Measurements from ENCODE around the gene MYBPHL.
"Not testable (repeated sequence)": the region's sequence is repeated elsewhere in the genome, so short reads cannot be mapped to it uniquely, and the experiment has no call there.

Gene MYBPHL, protein sequence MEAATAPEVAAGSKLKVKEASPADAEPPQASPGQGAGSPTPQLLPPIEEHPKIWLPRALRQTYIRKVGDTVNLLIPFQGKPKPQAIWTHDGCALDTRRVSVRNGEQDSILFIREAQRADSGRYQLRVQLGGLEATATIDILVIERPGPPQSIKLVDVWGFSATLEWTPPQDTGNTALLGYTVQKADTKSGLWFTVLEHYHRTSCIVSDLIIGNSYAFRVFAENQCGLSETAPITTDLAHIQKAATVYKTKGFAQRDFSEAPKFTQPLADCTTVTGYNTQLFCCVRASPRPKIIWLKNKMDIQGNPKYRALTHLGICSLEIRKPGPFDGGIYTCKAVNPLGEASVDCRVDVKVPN

DNA sequence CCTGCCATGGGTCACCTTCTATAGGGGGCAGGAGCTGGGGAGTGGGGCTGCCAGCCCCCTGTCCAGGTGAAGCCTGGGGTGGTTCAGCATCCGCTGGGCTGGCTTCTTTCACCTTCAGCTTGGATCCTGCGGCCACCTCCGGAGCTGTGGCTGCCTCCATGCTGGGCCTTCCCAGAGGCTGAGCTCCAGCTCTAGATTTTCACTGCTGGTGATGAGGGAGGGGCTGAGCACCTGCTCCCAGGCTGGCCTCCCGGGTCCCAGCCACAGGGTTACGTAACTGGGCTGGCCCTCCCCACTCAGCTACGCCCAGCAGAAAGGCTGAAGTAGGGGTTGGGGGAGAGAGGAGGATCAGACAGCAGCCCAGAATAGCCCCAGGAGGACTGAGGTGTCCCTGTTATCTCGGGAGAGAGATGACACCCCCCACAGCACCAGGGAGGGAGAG is at the start of gene MYBPHL:
Gene MYBPHL, minus strand, starts transcription at position 180 of the 442 bp plus-strand sequence. Its CDS starts 20 bp downstream, at position 160.
- no peak for DNase-seq

DNA sequence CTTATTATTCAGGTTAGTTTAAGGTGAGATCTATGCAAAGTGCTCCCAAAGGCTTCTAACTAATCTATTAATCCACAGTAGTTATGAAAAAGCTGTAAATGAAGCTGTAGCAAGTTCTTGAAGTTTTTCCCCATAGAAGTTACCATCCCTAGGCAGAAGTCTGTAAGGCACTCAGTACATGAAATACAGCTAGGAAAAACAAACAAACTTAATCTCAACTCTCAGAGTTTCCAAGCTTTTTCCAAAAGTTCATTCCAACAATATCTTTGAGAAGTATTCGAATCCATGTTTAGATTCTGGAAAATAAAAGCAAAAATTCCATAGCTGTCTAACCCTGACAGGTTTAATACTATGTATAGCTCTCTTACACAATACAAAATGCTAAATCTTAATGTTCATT is 49.7 kb upstream of the MYBPHL start:
- DNase-seq, result no peak

DNA sequence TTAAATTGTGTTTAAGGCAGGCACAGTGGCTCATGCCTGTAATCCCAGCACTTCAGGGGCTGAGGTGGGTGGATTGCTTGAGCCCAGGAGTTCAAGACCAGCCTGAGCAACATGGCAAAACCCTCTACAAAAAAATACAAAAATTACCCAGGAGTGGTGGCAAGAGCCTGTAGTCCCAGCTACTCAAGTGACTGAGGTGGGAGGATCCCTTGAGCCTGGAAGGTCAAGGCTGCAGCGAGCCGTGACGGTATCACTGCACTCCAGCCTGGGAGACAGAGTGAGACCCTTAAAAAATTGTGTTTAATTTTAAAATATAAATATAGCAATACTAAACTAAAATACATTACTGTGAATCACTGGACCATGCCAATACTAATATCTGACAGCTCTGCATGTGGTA is 48.1 kb upstream of the MYBPHL start:
- DNase-seq, result no peak

DNA sequence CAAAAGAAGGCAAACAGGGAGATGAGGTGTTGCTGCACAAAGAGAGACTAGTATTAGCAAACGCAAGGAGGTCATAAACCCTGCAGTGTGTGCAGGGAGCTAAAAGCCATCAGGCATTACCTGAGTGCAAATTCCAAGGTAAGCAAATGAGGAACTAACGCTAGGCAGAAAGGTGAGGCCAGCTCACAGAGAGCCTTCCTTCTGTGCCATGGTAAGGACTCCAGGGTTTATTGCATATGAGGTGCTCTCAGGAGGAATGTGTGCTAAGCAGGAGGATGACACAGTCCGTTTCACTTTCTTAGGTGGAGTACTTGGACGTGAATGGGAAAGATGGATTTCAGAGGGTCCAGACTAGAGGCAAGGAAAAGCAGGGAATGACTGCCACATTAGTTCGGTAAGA is 44.6 kb upstream of the MYBPHL start:
- DNase-seq, result no peak

DNA sequence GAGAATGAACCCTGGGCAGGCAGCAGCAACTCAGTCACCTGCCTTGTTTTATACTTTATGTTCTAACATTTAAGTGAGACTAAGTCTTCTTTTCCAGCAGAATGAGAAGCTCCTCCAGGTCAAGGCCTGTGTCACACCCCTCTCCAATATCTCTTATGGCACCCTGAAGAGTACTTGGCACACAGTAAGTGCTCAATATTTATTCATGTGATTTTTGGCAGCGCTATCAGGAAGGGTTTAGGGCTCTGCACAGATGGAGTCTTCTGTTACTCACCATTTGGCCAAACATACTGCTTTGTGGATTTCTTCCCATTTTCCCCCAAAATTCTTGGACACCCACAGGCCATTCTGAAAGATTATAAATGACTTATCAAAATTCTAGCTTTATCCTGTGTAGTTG is 43.8 kb upstream of the MYBPHL start:
- DNase-seq, result no peak

DNA sequence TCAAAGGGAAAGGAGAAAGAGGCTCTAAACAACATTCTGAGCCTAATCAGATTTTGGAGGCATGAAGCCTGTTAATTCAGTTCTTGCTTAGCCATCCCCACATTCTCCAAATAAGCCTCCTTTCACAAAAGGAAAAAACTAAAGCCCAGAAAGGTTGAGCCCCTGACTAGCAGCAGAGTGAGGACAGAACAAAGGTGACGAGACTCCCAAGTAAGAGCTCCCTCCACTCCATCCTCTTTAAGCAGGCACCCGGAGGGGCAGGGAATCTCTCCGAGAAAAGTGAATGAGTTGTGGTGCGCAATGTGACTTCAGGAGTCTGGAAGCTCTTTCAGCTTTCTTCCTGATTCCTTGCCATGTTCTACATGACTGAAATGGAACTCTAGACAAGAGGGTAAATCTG is 43.4 kb upstream of the MYBPHL start:
- DNase-seq, result no peak

DNA sequence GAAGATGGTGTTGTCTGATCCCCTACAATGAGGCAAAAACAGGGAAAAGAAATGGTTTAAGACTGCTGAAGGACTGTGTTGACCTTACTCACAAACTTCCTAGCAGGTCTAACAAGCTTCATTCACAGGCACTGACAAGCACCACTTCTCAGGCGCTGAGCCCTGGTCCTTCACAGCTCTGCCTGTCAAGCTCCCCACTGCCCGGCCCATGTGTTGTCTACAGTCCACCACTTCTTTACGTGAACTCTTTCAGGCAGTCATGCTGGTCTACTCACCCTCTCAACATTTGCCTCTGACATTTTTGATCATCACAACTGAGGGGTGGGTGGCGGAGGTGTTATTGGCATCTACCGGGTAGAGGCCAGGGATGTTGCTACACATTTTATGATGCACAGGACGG is 40.7 kb upstream of the MYBPHL start:
- no peak for DNase-seq

DNA sequence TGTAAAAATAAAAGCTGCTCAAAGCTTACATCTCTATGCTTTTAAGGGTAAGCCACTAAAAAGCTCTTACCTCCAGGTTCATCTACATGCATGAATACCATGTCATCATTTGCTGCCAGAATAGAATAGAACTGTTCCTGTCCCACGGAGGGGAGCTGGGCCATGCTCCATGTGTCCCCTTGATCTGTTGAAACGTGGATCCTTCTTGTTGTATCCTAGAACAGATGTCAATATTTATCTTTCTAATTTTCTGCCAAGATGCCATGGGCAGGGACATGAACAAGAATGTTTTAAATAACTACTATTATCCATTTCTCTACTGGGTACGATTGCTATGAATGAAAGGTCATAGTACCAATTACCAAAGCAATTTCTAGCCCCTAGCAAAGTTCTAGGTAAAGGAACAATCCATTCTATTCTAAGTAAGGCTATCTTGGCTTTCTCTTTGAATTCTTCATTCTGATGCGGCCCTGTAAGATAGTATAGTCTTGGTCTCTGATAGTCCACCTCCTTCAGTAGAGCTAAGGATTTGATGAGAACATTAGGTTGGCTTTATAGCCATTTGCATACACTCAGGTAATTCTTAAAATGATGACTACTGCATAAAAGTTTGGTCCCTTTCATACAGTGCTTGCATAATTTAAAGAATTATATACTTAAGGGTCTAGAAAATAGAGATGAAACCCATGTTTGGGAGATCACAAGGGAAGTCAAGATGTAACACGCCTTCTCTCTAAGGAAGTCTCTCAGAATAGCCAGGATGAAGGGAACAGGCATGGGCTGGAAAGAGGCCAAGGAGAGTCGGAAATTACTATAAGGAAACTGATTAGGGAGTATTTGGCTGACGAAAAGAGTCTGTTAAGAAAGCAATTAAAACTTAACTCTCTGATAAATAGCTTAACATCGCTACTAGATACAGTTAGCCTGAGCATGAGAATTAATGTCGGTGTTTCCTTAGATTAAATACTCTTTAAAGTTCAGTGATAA is 35.4 kb upstream of the MYBPHL start:
- no peak for DNase-seq

DNA sequence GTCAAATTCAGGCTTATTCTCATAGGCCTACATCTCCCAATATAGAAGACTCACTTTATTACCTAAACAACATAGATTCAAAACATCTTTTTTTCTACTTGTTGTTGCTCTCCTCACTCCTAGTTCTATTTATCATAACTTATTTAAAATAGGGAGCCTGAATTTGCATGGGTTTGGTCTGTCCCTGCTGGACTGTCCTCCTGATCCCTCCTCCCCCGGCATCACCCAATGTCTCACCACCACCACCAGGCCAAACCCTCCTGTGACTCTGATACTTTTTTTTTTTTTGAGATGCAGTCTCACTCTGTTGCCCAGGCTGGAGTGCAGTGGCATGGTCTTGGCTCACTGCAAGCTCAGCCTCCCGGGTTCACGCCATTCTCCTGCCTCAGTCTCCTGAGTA is 31.8 kb upstream of the MYBPHL start:
- DNase-seq, result no peak

DNA sequence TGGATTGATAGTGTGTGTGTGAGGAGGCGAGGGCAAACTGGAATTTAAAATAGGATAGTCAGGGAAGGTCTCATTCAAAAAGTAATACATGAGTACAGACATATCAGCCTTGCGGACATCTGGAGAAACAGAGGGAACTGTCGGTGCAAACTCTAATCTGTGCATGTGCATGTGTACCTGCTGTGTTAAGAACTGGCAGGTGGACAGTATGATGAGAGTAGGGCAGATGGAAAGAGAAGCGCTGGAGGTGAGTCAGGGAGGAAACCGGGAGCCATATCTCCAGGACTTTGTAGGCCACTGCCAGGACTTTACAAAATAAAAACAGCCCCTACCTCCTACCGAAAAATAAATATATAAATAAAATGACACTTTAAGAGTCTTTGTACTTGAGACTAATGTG is 31.3 kb upstream of the MYBPHL start:
- no peak for DNase-seq

DNA sequence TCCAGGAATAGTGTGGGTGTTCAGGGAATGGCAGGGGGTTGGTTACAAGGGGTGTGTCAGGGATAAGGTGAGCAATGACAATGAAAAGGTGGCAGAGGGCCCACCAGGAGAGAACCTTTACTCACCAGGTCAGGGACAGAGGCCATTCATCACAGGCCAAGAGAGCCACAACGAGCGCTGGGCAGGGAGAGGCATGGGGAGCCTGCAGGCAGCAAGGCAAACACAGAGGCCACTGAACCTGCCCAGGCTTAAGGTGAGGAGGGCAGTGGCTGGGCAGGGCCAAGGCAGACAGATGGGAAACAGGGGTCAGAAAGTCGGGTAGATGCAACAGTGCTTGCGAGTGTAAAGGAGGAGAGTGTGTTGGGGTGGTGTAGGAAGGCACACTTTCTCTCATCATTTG is 28.3 kb upstream of the MYBPHL start:
- no peak for DNase-seq

DNA sequence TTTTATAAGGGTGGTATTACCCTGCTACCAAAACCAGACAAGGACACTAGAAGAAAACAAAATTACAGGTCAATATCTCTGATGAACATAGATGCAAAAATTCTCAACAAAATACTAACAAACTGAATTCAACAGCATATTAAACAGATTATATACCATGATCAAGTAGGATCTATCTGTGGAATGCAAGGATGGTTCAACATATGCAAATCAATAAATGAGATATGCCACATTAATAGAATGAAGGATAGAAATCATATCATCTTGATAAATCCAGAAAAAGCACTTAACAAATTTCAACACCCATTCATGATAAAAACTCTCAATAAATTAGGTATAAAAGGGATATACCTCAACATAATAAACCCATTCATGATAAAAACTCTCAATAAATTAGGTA is 24.3 kb upstream of the MYBPHL start:
- DNase-seq, result no peak

DNA sequence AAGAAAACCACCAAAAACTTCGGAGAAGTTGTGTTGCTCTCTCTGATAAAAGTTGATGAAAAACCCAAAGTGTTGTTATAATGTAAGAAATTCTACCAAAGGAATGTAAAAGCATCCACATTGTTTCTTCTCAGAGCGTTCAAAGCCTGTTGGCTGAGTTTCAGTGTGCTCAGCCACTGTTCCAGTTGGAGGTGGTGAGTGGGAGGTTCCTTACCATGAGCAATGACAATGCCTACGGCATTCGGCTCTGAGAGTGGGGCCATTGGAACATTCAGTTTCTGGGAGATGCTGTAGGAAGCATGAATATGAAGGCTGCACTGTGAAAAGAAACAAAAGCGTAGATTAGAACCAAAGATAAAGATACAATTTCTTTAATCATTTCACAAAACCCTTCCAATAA is 20.5 kb upstream of the MYBPHL start:
- DNase-seq, result no peak

DNA sequence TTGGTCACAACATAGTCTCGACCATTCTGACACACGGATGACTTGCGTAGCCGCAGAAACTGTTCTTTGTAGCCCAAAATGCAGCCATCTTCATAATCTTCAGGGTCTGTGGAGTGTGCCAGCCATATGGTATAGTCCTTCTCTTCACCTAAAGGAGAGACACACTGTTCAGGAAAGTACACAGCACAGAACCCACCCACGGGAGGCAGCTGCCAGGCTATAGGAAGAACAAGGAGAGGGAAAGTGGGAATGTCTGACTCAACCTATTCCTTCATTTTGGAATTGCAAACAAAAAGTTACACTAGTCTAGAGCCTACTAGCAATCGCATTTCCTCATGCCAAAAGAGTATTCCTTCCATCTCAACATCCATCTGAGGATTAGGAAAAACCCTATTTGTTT is 16.2 kb upstream of the MYBPHL start:
- DNase-seq, result no peak

DNA sequence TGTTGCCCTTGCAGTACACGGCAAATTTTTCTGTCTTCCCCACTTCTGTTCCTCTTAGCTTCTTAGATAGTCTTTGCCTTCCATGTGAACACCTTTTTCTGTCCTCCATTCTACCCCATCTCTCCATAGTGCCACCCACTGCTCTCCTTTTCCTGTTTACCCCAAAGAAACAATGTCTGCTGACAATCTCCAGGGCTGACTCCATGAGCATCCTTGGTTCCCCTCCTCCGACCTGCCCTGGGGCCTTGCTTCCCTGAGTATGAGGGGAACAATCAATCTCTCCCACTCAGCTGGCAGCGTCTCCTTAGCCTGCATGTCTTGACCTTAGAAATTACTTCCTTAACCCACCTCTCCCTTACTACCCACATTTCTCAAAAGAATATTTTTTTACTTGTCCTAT is 12.3 kb upstream of the MYBPHL start:
- no peak for DNase-seq

DNA sequence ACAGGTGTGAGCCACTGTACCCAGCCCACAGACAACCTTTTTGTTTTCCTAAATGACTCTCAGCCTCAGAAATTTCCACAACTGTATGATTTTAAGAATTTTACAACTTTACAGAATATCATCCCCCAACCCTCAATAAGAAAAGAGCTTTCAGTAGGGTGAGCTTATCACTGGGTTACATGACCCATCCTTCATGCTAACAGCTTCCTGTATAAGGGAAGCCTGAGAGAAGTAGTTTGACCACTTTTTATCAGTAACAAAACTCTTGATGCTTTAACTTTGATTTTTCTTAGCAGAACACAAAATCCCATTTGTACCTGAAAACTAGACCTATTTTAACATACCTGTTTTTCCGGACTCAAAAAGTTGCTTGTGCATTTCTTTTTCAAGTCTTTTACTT is 9.7 kb upstream of the MYBPHL start:
- DNase-seq, result no peak

DNA sequence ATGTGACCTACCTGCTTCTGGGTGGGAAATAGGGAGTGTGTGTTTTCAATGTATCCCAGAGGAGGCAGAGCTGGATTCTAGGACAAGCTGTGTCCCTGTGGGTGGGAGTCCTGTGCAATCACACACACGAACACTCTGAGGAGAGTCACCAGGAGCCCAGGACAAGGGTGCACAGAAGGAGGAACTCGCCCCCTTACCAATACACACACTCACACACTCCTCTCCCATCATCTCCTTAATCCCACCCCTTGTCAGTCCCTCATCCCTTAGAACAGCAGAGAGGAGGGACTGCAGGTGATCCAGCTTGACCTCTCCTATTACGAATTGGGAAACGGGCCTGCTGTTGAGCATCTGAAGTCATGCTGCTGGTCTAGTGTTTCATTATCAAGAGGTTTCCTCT is 8.5 kb upstream of the MYBPHL start:
- DNase-seq, result no peak

DNA sequence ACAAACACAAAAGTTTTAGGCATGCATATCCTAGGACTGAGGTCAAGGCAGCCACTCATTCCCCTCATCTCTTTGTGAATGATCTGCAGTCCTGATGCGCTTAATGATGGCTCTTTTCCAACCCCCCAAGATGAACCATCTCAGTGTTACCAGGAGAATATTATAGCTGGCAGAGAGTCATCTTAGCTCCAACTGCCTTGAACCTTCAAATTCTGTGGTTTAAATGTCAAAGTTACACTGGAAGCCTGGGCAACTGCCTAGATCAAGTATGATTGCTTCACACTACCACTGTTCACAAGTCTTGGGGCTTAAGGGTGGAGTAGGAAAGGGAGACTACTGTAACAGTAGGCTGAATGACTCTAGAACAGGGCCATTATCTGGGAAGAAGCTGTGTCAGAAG is 8.0 kb upstream of the MYBPHL start:
- DNase-seq, result no peak

DNA sequence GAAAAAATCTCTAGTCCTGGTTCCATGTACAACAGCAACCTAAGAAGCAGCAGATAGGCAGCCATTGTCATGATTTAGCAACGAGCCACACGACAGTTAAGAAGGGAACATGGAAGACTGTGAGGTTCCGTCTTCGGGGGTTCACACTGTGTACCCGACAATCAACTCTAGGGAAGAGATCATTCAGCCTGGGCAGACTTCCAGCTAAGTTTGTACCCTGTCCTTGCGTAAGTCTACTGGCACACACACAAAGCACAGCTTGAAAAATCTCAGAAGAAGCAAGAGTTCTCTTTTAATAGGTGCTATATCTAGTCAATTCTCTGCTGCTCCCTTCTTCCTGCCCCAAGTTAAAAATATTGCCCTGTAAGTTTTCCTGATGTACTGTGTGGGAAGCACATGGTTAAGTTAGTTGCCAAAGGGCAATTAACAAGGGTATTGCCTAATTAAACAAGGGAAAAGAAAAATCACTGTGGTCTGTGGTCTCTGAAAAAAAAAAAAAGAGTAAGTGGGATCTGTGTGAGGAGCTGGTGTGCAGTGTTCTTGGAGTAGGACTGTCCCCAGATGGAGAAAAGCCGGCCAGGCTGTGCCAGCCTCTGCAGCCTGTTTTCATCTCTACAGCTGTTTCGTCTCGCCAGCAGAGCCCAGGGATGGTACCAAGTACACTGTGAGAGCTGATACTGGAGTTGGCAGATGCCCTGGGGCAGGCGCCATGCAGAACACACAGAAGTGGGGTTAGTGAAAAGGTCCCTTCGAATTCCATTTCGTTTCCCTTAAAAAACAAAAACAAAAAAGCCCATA is 6.4 kb upstream of the MYBPHL start:
- no peak for DNase-seq

DNA sequence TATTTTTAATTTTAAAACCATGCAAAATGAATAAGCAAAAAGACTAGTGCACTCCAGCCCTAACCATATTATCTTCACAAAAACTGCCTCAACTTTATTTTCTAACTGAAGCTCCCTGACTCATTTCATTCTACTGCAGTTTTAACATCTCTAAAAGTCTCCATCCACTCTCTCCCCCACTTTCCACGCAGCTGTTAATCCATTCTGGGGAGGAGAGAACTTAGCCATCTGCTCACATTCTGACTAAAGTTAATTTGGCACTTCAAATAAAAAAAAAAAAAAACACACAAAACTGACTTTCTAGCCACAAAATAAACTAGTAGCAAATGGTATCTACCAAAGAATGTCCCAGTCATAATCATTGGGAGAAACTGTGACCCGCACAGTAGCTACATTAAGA is 5.4 kb upstream of the MYBPHL start:
- no peak for DNase-seq

DNA sequence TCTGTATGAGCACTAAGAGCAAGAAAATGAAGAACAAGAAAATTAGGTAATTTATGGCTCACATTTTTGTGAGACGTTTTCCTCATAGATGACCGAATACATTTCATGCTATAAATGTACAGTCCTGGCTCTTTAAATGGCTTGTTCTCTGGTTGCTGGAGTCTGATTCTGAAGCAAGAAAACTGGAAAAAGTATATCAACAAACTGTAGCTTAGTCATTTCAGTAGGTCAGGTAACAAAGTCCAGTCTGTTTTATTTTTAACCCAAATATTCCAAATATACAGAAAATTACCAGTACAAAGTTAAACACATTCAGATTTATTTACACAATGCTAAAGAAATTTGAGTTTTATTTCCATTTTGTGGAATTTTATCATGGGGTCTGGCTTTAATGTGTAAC is 2.5 kb upstream of the MYBPHL start:
- no peak for DNase-seq

DNA sequence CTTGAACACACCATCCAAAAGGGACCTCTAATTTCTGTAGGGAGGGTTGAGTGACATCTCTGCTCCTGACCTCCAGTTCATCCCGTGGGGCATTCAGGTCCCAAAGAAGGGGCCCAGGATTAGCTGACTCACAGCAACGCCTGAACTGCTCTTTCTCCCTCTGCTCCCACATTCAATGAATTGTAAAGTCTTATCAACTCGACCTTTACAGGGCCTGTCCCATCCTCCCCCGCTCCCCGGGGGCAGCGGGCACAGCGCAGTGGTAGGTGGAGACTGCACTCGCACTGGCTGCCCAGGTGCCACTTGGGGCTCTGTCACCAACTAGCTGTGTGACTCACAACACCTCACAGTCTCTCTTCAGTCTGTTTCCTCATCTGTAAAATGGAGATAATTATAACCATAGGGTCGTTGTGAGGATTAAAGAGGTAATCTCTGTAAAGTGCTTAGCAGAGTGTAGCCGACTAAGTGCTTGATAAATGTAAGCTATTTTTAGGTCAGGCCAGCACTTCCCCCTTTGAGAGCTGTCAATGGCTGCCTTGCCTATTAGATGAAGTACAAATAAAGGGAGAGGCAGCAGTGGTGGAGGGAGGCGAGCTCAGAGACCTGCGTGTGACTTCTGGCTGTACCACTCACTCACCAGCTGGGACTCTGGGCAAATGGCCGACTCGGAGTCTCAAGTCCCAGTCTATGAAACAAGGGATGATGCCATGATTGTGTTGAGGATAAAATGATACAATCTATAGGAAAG is 637 bp upstream of the MYBPHL start:
- DNase-seq, result no peak

DNA sequence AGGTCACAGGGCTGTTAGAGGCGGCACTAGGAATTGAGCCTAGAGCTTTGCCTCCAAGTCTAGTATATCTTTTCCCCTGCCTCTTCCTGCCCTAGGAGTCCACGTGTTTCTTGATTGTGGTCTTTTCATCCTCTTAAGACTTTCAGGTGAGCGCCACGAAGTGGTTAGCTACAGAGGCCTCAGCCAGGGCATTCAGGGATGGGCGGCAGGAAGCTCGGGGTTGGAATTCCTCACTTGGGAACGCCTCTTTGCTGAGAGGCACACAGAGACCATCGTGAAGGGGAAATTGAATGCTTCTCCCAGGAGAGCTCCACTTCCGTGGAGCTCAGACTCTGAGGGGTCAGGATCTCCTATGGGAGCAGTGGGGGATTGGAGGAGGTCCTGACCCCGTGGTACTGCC is 820 bp downstream of the MYBPHL start:
- not testable (repeated sequence) for DNase-seq
